Frontal cortex (tissue), 4 donors: ENCODE data around the gene IL1R1. TPM values are rescaled to one million over a fixed set of nuclear protein-coding genes. Genes with fewer than 3 reads are reported as not detected.
"Not testable (repeated sequence)": the region's sequence is repeated elsewhere in the genome, so short reads cannot be mapped to it uniquely, and the experiment has no call there.

Experiments
- DNase-seq, 2 donors: peaks; one replicate each; pipeline ENCODE4 v3.0.0; 2012; ENCODE audit warnings: low spot score in 2 of 2
- FAIRE-seq: peaks from 2 replicates; lab custom pipeline; 2012; peaks lifted over from hg19 to GRCh38; lab: Jason Lieb, UNC
- total RNA-seq: library from RNA; depleted of rRNA; stranded (reverse); fragments of >200 nt; gene quantifications from one replicate; pipeline ENCODE4 v1.2.3, GENCODE V29; 2014
- donor health status: control.
- donor health status: control.
- donor health status: control.

Gene IL1R1
- total RNA-seq, 1 donor from 2014 or later = 0.41 TPM

DNA sequence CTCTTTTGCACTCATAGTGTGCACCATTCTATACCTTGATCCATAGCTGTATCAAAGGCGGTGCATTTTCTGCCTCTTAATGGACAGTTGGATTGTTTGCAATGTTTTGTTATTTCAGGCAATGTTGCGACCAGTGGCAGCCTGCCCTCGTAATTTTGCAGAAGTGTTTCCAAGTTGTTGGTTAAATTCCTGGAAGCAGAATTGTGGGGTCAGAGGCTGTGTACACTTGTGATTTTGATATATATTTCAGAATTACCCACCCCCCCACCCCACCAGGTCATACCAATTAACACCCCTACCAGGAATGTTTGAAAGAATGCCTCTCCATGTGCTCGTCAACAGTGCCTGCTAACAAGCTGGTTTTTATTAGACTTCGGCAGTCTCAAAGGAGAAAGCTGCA lies 32.4 kb upstream of the IL1R1 start:
- no peak for FAIRE-seq

DNA sequence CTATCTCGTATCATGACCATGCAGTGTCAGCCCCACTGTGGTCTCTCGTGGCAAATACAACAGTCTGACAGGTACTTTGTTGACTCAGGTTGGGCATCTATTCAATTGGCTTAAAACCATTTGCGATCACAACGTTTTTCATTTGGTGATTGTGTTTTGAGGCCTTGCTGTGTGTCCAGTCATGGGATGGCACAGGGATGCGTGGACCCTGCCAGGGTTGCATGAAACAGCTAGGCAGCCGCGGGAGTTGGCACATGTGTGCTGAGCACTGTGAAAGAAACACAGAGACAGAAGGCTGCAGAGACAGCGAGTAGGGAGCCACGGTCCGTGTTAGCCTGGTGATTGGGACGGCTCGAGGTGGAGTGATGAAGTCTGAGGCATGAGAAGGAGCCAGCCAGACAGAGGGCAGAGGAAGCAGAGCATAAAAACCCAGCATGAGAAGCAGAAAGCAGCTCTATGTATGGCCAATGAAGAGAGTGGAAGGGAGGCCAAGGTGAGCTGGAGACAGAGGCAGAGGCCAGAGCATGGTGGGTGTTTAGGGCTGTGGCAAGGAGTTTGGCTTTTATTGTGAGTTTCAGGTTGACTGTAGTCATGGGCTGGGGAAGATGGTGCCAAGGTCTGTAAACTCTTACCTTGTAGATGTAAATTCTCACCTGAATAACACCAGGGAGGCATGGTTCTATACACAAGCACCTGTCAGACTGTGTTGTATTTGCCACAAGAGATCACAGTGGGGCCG lies 31.8 kb upstream of the IL1R1 start:
- DNase-seq = no peak
- no peak for FAIRE-seq

More for the DNA sequence above, 32.4 kb upstream of the IL1R1 start:
- DNase-seq = no peak

DNA sequence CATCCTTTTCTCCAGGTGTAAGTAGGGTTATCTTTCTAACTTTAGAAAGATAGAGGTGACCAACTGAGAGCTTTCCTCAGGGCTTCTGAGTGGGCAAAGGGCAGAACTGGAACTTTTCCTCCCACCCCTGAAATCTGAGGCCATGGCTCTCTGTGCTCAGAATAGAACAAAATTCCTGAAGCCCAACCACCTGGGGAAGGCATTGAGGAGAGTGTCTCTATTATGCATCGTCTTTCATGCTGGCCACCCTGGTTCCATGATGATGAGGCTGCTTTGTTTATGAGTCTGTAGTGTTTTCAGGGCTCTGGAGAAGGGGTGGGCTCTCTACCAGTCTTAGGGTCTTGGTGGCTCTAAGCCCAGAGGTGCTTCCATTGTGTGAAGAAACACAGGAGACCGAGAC lies 30.7 kb upstream of the IL1R1 start:
- FAIRE-seq (no peak), DNase-seq (no peak)

DNA sequence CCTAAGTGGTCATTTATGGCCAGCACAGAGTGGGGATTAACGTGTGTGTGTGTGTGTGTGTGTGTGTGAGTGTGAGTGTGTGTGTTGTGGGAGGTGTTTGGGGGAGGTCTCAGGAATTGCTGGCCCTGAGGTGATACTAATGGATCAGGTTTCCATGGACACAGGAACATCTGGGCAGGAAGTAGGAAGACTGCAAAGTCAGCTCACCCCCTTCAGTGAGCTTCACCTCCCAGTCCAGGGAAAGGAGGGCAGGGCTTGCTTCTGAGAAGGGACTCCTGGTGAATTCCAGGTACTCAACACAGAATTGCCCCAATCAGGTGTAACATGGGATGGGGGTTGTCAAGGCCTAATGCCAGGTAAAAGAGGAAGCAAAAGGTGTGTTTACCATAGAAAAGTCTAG lies 30.3 kb upstream of the IL1R1 start:
- no peak for DNase-seq

DNA sequence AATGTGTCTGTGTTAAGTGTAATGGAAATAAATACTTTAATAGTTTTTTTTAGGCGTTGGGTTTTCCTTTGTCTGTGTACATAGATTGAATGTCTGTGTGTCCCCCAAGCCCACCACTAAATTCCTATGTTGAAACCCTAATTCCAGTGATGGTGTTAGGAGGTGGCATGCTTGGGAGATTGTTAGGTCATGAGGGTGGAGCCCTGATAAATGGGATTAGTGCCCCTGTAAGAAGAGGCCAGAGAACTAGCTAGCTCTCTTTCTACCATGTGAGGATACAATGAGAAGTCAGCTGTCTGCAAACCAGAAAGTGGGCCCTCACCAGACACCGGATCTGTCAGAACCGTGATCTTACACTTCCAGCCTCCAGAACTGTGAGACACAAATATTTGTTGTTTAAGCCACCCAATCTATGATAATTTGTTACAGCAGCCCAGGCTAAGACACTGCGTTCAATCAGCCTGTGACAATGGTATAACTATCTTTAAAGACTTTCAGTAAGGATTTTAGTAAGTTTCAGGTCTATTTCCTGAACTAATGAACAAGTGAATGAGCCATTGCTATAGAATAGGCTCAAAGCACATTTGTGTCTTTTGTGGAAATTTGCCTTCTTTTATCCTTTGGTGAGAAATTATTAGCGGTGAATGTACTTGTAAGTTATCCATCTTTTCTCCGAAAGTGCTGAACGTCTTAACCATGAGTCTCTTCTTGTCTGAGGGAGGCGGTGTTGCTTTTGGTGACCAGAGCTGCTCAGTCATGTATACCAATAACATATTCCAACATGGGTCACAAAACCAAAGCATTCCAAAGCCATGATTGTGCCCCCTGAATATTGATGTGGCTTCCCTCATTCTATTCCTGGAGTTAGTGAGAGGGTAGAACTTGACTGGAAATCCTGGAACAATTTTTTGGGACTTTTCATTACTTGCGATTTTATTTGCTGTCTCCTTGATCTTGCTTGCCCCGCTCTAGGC lies 29.6 kb upstream of the IL1R1 start:
- FAIRE-seq (no peak), DNase-seq (no peak)

More for the DNA sequence above, 30.3 kb upstream of the IL1R1 start:
- FAIRE-seq = no peak

DNA sequence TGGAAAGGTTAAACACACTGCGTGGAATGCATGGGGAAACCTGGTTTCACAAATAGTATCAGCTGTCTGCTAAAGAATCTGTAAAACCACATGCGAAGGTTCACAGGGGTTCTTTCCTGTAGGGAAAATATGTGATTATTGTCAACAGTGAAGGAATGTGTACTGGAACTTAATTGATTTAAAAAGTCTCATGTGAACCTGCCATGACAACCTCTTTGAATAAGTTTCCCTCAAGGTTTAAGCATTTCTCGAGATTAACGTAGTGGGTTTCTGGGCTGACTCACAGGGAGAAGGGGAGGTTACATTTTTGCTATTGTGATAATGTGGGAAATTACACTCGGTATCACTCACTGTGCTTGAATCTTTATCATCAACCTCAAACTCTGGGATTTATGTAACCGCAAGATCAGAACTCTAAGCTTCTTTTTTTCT lies 28.2 kb upstream of the IL1R1 start:
- FAIRE-seq (no peak), DNase-seq (no peak)

DNA sequence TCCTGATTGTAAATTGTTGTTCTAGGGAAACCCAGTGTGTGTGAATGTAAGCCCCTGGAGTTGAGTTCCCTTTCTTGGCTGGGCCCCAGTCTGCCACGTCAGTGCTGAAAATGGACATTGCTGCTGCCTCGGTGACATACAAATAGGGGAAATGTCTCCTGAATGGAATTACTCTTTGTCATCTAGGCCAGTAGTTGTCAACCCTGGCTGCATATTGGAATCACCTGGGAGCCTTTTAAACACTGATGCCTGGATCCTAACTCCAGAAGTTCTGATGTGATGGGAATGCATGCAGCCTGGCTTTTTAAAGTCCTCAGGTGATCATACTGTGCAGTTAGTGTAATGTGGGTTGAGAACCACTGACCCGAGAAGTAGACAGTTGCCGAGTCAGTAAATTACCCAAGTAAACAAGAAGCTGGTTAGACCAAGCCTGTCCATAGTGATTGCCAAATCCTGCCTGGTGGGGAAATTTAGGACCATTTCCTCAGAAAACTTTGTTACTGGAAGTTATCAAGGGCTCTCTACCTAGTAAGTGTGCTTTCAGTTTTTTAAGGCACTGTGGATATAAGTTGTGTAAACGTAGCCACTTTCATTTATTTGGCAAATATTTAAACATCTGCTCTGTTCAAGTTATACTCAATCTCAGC lies 27.6 kb upstream of the IL1R1 start:
- no peak for FAIRE-seq

DNA sequence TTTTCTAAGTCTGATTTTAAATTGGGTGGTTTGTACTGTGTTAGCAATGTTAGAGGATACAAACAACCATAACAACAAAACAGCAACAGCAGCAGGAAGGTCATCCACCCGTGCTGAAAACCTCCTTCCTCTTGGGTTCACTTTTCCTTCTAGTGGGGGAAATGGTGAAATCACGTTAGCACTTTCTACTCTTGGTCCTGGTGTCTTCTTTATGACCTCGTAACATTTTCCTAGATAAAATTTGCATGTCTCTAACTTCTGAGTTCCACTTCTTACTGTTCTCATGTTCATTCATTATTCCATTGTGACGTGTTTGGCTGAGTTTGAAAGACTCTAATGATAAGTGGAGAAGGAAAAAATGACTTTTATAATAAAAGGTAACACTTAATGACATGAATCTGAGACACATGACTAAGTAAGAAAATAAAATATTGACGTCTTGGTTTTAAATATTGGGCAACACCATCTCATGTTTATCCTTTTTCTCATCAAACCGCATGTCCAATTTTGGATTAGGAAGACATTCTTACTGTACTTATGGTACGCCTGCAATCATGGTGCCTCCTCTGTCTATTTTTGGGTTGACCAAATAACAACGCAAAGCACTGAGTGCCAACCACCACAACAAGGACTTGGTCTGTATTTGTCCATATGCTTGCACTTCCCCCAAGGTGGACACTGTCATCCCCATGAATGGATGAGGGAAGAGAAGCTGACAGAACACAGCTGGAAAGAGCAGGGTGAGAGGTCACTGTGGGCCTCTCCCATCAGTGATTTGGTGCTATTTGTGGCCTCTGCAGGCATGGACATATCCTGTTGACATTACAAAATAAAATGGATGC lies 25.7 kb upstream of the IL1R1 start:
- DNase-seq (no peak), FAIRE-seq (no peak)

More for the DNA sequence above, 27.6 kb upstream of the IL1R1 start:
- DNase-seq = no peak

DNA sequence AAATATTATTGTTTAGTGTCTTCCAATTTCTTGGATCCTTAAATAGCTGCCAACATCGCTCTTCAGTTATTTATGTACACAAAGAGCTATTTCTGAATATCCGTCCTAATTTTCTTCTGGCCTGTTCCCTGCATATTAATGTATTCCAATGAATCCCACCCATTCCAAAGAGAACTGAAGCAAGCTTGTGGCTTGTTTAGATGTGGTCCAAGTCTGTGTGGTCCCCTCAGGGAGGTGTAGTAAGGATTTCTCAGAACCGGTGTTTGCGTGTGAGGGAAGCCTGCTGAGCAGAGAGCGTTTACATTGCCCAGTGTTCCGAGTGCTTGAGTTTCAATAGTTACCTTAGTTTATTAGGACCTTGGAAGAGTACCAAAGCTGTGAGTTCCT lies 25.1 kb upstream of the IL1R1 start:
- FAIRE-seq (no peak), DNase-seq (no peak)

DNA sequence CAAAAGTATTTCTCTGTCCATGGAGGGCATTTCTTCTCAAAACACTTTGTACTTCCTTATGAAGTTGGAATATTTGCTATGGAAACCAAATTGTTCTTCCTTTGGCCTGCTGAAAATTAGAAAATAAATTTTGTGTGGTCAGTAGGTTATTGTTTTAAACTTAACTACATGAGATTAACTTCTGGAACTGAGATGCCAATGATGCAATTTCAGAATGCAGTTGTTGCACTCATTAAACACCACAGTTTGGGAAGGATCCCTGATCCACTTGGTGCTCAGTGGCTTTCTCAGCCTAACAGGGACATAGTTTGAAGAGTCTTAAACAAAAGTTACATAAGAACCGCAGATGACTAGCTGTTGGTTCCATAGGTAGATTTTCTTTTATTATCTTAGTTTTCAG lies 23.3 kb upstream of the IL1R1 start:
- DNase-seq (no peak), FAIRE-seq (no peak)

DNA sequence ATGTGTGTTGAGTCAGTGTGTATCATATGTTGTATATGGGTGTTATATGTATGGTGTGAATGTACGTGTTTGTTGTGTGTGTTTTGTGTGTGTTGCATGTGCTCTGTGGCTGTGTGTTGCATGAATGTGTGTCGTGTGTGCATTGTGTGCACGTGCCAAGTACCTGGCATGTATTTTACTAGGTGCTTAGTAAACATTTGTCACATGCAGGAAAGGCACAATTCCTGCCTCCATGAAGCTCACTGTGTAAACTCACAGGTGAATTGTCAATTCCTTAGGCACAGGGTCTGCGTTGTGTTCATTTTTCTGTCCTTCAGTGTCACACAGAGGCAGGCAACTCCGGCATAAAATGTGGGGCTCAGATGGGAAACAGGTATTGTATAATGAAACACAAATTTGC lies 22.3 kb upstream of the IL1R1 start:
- DNase-seq (no peak), FAIRE-seq (no peak)

DNA sequence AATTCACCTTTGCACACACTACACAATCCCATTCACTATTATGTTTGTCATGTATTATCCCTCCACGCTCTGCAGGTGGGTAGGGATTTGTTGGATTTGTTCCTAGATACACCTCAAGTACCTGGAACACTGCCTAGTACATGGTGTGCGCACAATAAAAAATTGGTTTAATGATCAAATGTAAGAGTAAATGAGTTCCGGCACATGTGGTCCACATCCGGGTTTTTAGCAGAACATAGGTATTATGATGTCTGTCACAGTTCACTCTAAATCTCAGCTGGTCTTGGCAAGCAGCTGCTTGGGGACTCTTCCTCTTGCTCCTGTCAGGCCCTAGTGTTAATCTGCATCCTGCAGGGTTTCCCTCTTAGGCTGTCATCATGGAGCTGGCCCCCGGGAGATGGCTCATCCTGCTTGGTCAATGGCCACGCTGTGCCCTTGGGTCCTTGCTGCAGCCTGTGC lies 21.8 kb upstream of the IL1R1 start:
- DNase-seq = no peak

DNA sequence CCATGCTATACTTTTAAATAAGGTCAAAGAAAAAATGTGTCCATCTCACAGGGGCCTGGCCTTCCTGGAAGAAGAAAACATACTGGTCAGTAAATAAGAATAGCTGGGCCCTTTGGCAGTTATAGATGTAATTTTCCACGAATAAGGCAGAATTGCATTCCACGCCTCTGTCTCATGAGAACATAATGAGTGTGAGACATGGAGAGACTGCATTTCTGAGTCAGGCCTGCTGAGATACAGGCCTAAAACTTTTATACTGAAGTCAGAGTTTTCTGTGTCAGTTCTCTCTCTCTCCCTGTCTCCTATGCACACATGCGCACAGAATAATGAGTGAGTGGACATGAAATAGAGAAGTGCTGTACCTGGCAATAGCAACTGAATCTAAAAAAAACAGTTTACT lies 20.4 kb upstream of the IL1R1 start:
- DNase-seq = no peak
- no peak for FAIRE-seq

More for the DNA sequence above, 21.8 kb upstream of the IL1R1 start:
- no peak for FAIRE-seq

DNA sequence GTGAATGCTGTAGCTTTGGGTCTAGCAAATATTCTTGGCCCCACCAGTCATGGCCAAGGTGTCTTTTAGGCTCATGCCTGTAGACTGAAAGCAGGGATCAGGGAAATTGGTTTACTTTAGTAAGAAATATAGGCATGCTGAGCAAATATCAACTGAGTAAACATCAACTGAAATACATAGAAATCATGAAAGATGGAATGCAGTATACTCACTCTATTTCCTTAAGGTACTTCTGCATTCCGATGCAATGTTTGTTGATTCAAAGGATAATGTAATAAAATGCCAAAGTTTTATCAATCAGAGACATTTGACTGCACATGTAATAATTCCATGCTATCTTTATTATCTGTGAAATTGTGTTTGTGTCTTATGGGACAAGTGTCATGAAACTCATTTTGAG lies 19.6 kb upstream of the IL1R1 start:
- FAIRE-seq (no peak), DNase-seq (no peak)

DNA sequence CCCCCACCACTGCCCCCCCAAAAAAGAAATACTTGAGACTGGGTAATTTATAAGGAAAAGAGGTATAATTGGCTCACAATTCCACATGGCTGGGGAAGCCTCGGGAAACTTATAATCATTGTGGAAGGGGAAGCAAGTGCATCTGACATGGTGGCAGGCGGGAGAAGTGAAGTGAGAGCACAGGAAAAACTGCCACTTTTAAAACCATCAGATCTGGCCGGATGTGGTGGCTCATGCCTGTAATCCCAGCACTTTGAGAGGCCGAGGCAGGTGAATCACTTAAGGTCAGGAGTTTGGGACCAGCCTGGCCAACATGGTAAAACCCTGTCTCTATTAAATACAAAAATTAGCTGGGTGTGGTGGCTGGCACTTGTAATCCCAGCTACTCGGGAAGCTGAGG lies 18.1 kb upstream of the IL1R1 start:
- not testable (repeated sequence) for FAIRE-seq, DNase-seq

DNA sequence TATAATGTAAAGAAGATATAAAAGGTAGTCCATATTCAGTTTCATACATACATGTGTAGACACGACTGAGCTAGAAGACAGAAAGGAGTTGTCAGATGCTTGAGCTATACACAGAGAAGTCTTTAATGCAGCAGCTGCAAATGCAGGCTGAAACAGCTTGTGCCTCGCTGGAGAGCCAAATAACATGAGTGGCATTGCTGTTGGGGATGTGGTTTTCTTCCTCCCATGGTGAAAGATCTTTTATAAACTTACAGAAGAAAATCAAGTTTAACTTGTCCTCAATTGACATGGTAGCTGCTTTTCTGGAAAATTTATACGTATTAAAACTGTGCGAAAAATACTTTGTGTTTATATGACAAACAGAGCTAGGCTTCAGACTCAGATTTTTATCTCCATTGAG lies 16.4 kb upstream of the IL1R1 start:
- FAIRE-seq (no peak), DNase-seq (no peak)

DNA sequence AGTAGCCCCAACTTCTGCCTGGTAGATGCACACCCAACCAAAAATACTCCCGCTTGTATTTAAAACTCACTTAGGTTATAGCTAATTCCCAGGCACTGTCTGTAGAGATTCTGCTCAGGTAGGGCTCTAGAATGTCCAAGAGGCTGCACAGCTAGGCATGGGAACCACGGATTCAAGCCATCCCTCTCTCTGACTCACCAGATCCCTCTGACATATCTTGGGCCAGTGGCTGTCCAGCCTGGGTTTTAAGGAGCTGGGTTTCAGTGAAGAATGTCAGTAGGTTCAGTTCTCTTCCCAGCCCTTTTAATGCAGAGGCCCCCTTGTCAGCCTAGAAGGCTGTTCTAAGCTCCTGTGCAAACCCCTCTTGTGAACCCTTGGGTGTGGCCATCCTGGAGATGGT lies 15.9 kb upstream of the IL1R1 start:
- FAIRE-seq = no peak
- DNase-seq = no peak

DNA sequence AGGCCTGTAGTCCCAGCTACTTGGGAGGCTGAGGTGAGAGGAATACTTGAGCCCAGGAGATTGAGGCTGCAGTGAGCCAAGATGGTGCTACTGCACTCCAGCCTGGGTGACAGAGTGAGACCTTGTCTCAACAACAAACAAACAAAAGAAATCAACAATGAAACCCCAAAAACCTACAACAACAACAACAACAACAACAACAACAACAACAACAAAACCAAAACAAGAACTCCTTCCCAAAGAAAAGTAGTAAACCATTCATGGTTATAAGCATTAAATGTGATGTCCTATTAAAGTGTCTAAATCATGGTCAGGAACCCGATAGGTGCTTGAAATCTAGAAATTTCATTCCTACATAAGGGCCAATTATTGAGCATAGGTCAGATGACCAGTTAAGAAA lies 13.5 kb upstream of the IL1R1 start:
- no peak for DNase-seq
- FAIRE-seq = no peak

DNA sequence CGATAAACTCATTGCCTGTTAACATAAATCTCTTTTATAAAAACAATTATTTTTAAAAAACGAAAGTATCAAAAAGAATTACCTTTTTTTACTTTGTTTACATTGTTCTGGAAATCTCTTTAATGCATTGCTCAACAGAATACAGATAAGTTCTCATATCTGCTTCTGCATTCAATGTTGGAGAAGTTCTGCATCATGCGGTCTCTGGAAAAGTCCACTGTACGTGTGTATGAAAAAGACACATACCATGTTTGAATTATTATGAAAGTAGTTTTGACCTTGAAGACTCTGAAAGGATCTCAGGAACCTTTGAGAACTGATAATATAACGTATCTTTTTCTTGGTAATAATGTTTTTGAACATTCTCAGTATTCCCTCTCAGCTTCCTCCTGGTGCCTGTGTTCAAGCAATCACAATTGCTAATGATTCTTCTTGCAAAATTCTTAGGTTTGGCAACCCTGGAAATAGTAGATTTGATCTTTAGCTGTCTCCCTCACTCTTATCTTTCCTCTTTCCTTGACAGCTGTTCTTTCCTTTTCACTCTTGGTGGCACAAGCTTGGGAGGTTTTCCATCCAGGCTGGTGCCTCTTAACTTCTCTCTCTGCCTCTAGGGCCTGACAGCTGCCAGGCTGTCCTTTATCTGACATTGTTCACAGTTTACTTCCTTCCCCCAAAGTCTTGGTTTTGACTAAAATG lies 12.4 kb upstream of the IL1R1 start:
- no peak for DNase-seq
- FAIRE-seq = peak; percentile 64
